H1 (cell line): ENCODE results near the gene MEGF11. TPM values are rescaled to one million over a fixed set of nuclear protein-coding genes. Genes with fewer than 3 reads are reported as not detected.

ENCODE experiments used
- CTCF ChIA-PET: fragments of 300-600 bp; sonication (Branson Sonifier 250); formaldehyde crosslinking; loops from one replicate; lab custom pipeline; 2021; ENCODE audit not compliant: partially characterized antibody; lab: Charles Lee
- POLR2A ChIA-PET: fragments of 300-600 bp; sonication (Branson Sonifier 250); formaldehyde crosslinking; loops from one replicate; lab custom pipeline; 2021; ENCODE audit warnings: inconsistent platforms; ENCODE audit not compliant: partially characterized antibody; lab: Charles Lee
- DNase-seq, 2 experiments: peaks; one replicate each; pipeline versions ENCODE4 v3.0.0 to v3.0.0-alpha.2; 2010 to 2022; ENCODE audit warnings: low spot score in 2 of 2, low read depth in 1 of 2, mixed read lengths in 1 of 2
- FAIRE-seq: peaks from 2 replicates; lab custom pipeline; 2011; peaks lifted over from hg19 to GRCh38; lab: Jason Lieb, UNC
- H2AFZ ChIP-seq: 2 replicates; pipeline ENCODE4 v1.8.1; 2012; ENCODE audit warnings: low read length, inconsistent platforms
- H2AK5ac ChIP-seq: 2 replicates; pipeline ENCODE4 v1.6.1; 2013; ENCODE audit warnings: low read depth, low read length
- H2BK120ac ChIP-seq: replicated peaks from 2 replicates; pipeline ENCODE3; 2013; ENCODE audit warnings: low read depth, low read length, inconsistent platforms
- H2BK12ac ChIP-seq: 2 replicates; pipeline ENCODE4 v1.6.1; 2013; ENCODE audit warnings: low read depth, low read length
- H2BK15ac ChIP-seq: 2 replicates; pipeline ENCODE4 v1.6.1; 2013; ENCODE audit warnings: low read length
- H2BK20ac ChIP-seq: 2 replicates; pipeline ENCODE4 v1.6.1; 2013; ENCODE audit warnings: low read length
- H2BK5ac ChIP-seq: 2 replicates; pipeline ENCODE4 v1.6.1; 2013; ENCODE audit warnings: low read depth, low read length
- H3K14ac ChIP-seq: 2 replicates; pipeline ENCODE4 v1.6.1; 2013; ENCODE audit warnings: inconsistent platforms; ENCODE audit not compliant: insufficient read length
- H3K18ac ChIP-seq: 2 replicates; pipeline ENCODE4 v1.6.1; 2013; ENCODE audit warnings: low read length; ENCODE audit errors: extremely low read depth
- H3K23ac ChIP-seq: 2 replicates; pipeline ENCODE4 v1.6.1; 2013; ENCODE audit warnings: inconsistent platforms; ENCODE audit not compliant: insufficient read length
- H3K23me2 ChIP-seq: 2 replicates; pipeline ENCODE4 v1.6.1; 2013; ENCODE audit warnings: low read depth, low read length
- H3K27ac ChIP-seq: 2 replicates; pipeline ENCODE4 v1.6.1; 2011; ENCODE audit warnings: low read depth, low read length, inconsistent platforms
- H3K27me3 ChIP-seq, 4 experiments: replicated peaks in 1 of 4; 1 replicate in 1 of 4; 2 replicates in 3 of 4; pipeline versions ENCODE4 v1.6.1 to v1.8.1; 2011 to 2013; ENCODE audit warnings: low read length in 3 of 4, mild to moderate bottlenecking in 3 of 4, inconsistent platforms in 2 of 4, mixed read lengths in 2 of 4, moderate library complexity in 1 of 4; ENCODE audit not compliant: control insufficient read depth in 3 of 4, insufficient read depth in 3 of 4; ENCODE audit errors: extremely low read depth in 1 of 4
- H3K36me3 ChIP-seq, 4 experiments: 2 replicates each; pipeline versions ENCODE4 v1.6.1 to v1.8.1; 2011 to 2013; ENCODE audit warnings: mild to moderate bottlenecking in 4 of 4, low read length in 3 of 4, moderate library complexity in 2 of 4, control low read depth in 1 of 4, inconsistent platforms in 1 of 4; ENCODE audit not compliant: insufficient read depth in 4 of 4, control insufficient read depth in 2 of 4
- H3K4ac ChIP-seq: replicated peaks from 2 replicates; pipeline ENCODE3; 2013; ENCODE audit warnings: low read length, low read depth, mixed read lengths, inconsistent platforms; ENCODE audit not compliant: insufficient read length
- H3K4me1 ChIP-seq, 4 experiments: replicated peaks in 1 of 4; 1 replicate in 1 of 4; 2 replicates in 3 of 4; pipeline versions ENCODE4 v1.6.1 to v1.8.1; 2011 to 2013; ENCODE audit warnings: low read length in 3 of 4, inconsistent platforms in 2 of 4, mixed read lengths in 1 of 4; ENCODE audit not compliant: insufficient read depth in 4 of 4, control insufficient read depth in 3 of 4
- H3K4me2 ChIP-seq, 2 experiments: 2 replicates each; pipeline versions ENCODE4 v1.6.1 to v1.8.1; 2011 to 2013; ENCODE audit warnings: low read depth in 2 of 2, low read length in 2 of 2, control low read depth in 1 of 2, inconsistent platforms in 1 of 2, mild to moderate bottlenecking in 1 of 2; ENCODE audit not compliant: insufficient read depth in 1 of 2
- H3K4me3 ChIP-seq, 4 experiments: fragments of 200-600, 300-600 bp in 1 of 4; sonication (generic), shearing (Covaris generic), sonication (Bioruptor Twin) in 1 of 4; 2 replicates each; pipeline versions ENCODE4 v1.5.1 to v1.8.1; 2011 to 2016; ENCODE audit warnings: low read length in 4 of 4, low read depth in 3 of 4, control low read depth in 2 of 4, inconsistent platforms in 2 of 4, mild to moderate bottlenecking in 2 of 4, mixed read lengths in 1 of 4, moderate library complexity in 1 of 4; ENCODE audit not compliant: insufficient read depth in 2 of 4; ENCODE audit errors: extremely low read depth in 1 of 4
- H3K56ac ChIP-seq: replicated peaks from 2 replicates; pipeline ENCODE3; 2013; ENCODE audit warnings: low read depth, mild to moderate bottlenecking, mixed read lengths, low read length, inconsistent platforms; ENCODE audit not compliant: insufficient read length
- H3K79me1 ChIP-seq: 2 replicates; pipeline ENCODE4 v1.6.1; 2013; ENCODE audit warnings: low read depth, low read length, control low read depth
- H3K79me2 ChIP-seq, 2 experiments: 2 replicates each; pipeline versions ENCODE4 v1.6.1 to v1.8.1; 2012 to 2013; ENCODE audit warnings: low read length in 2 of 2, mild to moderate bottlenecking in 2 of 2, inconsistent platforms in 1 of 2; ENCODE audit not compliant: insufficient read depth in 2 of 2, control insufficient read depth in 1 of 2
- H3K9ac ChIP-seq, 4 experiments: replicated peaks in 1 of 4; 1 replicate in 1 of 4; 2 replicates in 3 of 4; pipeline versions ENCODE4 v1.6.1 to v1.8.1; 2011 to 2013; ENCODE audit warnings: low read depth in 3 of 4, low read length in 3 of 4, control low read depth in 2 of 4, mild to moderate bottlenecking in 2 of 4, moderate library complexity in 2 of 4, inconsistent platforms in 1 of 4; ENCODE audit errors: extremely low read depth in 1 of 4
- H3K9me3 ChIP-seq, 2 experiments: 2 replicates each; pipeline versions ENCODE4 v1.6.1 to v1.8.1; 2012 to 2013; ENCODE audit warnings: mild to moderate bottlenecking in 2 of 2, moderate library complexity in 2 of 2, control low read depth in 1 of 2, inconsistent platforms in 1 of 2, low read depth in 1 of 2, low read length in 1 of 2, mixed read lengths in 1 of 2; ENCODE audit not compliant: insufficient read depth in 2 of 2
- H4K20me1 ChIP-seq, 2 experiments: replicated peaks in 1 of 2; 2 replicates each; pipeline versions ENCODE3 to v1.8.1; 2011 to 2013; ENCODE audit warnings: inconsistent platforms in 2 of 2, low read length in 2 of 2, mild to moderate bottlenecking in 1 of 2; ENCODE audit not compliant: insufficient read depth in 2 of 2, control insufficient read depth in 1 of 2
- H4K5ac ChIP-seq: 2 replicates; pipeline ENCODE4 v1.6.1; 2013; ENCODE audit warnings: low read length, low read depth, mixed read lengths, inconsistent platforms; ENCODE audit not compliant: insufficient read length
- H4K8ac ChIP-seq: 2 replicates; pipeline ENCODE4 v1.8.0; 2013; ENCODE audit warnings: mild to moderate bottlenecking, moderate library complexity, low read length, inconsistent platforms; ENCODE audit not compliant: insufficient read depth; ENCODE audit errors: extremely low read depth
- H4K91ac ChIP-seq: replicated peaks from 2 replicates; pipeline ENCODE3; 2013; ENCODE audit warnings: low read length, mixed read lengths, inconsistent platforms; ENCODE audit not compliant: insufficient read length
- GTF2F1 ChIP-seq: IDR thresholded peaks from 2 replicates; pipeline ENCODE4 v1.6.1; 2012; ENCODE audit warnings: low read depth, low read length, improper control_type of control experiment, borderline replicate concordance
- PHF8 ChIP-seq: fragments of 200-600 bp; sonication (generic); conservative IDR thresholded peaks from 2 replicates; pipeline ENCODE4 v1.7.1; 2012; ENCODE audit warnings: low read depth, mild to moderate bottlenecking, inconsistent platforms, low read length, moderate library complexity
- POLR2AphosphoS5 ChIP-seq: IDR thresholded peaks from 2 replicates; pipeline ENCODE4 v1.6.1; 2011; ENCODE audit warnings: low read depth, low read length
- SP2 ChIP-seq: IDR thresholded peaks from 2 replicates; pipeline ENCODE4 v1.6.1; 2012; ENCODE audit warnings: mild to moderate bottlenecking, low read length, inconsistent platforms
- WGBS, 2 experiments: shearing (Covaris generic) in 1 of 2; methylation state at CpG; one replicate each; pipeline versions ENCODE4 v1.1.6 to v1.1.7; 2013 to 2015; ENCODE audit warnings: low lambda C conversion rate in 2 of 2, mixed read lengths in 2 of 2, inconsistent platforms in 1 of 2, low coverage in 1 of 2, missing lambda C conversion rate in 1 of 2; ENCODE audit not compliant: insufficient replicate concordance in 2 of 2, insufficient coverage in 1 of 2, insufficient read length in 1 of 2; ENCODE audit errors: extremely low coverage in 1 of 2, missing lambda C conversion rate in 1 of 2; 5-methylcytosine and 5-hydroxymethylcytosine counted together
- polyA plus RNA-seq, 7 experiments: library from polyadenylated mRNA; depleted of rRNA in 3 of 7; stranded (reverse) in 5 of 7; unstranded in 2 of 7; fragments of >200 nt in 5 of 7; fragments of 200-250 nt in 2 of 7; gene quantifications; 1 replicate in 5 of 7; 2 replicates in 1 of 7; 4 replicates in 1 of 7; pipeline versions ENCODE4 v1.2.1 to v1.2.3, GENCODE V29; 2011 to 2013; ENCODE audit warnings: missing spikeins in 2 of 7, mixed read lengths in 2 of 7
- total RNA-seq: library from RNA; stranded (reverse); fragmentation: NEBNext Ultra II Directional; extraction: Animal tissue kit (Norgen Biotek cat#: 25700); gene quantifications from 2 replicates; pipeline ENCODE4 v1.2.1, GENCODE V29; 2021

The MEGF11 gene
- total and polyA plus RNA-seq, 2 of the 8 experiments (the other 6 are each of a cell fraction or from before 2014, with no cell fraction given), result 4.4 to 4.8 TPM

GRCh38 chr15:65875458-65875857 lies 378.1 kb downstream of the MEGF11 start:
- 83% methylated on average over 1 of the region's 1 CpG; no CpG with 5 or more reads in 1 of the 2 experiments for WGBS, 2 experiments
- H3K79me1 ChIP-seq, result 0 out of 2 replicates have a peak, but pooled peaks cover 5% of the 10 kb centered on the region
- no peak overlapping the region for H2BK15ac ChIP-seq
- no peak overlapping the region for H2BK5ac ChIP-seq
- no peak overlapping the region for H2BK12ac ChIP-seq
- H4K20me1 ChIP-seq, result peaks cover 3 to 9% of the 10 kb centered on the region in 2 experiments
- peaks cover 10 to 37% (median 29%) of the 10 kb centered on the region in 4 experiments; a peak in 7 of 8 replicates for H3K36me3 ChIP-seq
- no peak overlapping the region for H3K9ac ChIP-seq
- no peak overlapping the region for H4K91ac ChIP-seq
- no peak overlapping the region for H3K14ac ChIP-seq
- no peak overlapping the region for H3K4ac ChIP-seq
- no peak overlapping the region for H4K5ac ChIP-seq
- ChIA-PET POLR2A (interaction anchor here (1.2 kb wide), 1 partner anchor 75 kb away, joined by 3 read pairs; no protein-coding TSS in a partner anchor), CTCF (no interaction called here)
- no peaks in the 10 kb centered on the region for H3K4me1 ChIP-seq
- H4K8ac ChIP-seq, result no peak overlapping the region
- no peak overlapping the region for H3K18ac ChIP-seq
- H3K4me2 ChIP-seq, result no peak overlapping the region
- FAIRE-seq (no peak), DNase-seq (no peak)
- H2BK20ac ChIP-seq, result no peak overlapping the region
- no peak overlapping the region for H3K4me3 ChIP-seq
- H3K27me3 ChIP-seq, result no peaks in the 10 kb centered on the region
- H2BK120ac ChIP-seq, result no peak overlapping the region
- 0 out of 2 replicates have a peak, but pooled peaks cover under 1% of the 10 kb centered on the region for H3K23me2 ChIP-seq
- H3K23ac ChIP-seq, result no peak overlapping the region
- H2AK5ac ChIP-seq, result no peak overlapping the region
- no peak overlapping the region for H3K27ac ChIP-seq
- H3K56ac ChIP-seq, result no peak overlapping the region
- peaks cover 7 to 73% of the 10 kb centered on the region in 2 experiments for H3K79me2 ChIP-seq
- no peaks in the 10 kb centered on the region for H3K9me3 ChIP-seq
- H2AFZ ChIP-seq, result no peak overlapping the region
- no peak for TF ChIP-seq SP2
- TF ChIP-seq POLR2AphosphoS5, result no peak
- no peak for TF ChIP-seq PHF8
- no peak for TF ChIP-seq GTF2F1
